Measurements from ENCODE around the gene MTOR. TPM values are rescaled to one million over a fixed set of nuclear protein-coding genes. Genes with fewer than 3 reads are reported as not detected.

Gene MTOR
- total RNA-seq, 1 donor from 2014 or later = 66.3 TPM

DNA sequence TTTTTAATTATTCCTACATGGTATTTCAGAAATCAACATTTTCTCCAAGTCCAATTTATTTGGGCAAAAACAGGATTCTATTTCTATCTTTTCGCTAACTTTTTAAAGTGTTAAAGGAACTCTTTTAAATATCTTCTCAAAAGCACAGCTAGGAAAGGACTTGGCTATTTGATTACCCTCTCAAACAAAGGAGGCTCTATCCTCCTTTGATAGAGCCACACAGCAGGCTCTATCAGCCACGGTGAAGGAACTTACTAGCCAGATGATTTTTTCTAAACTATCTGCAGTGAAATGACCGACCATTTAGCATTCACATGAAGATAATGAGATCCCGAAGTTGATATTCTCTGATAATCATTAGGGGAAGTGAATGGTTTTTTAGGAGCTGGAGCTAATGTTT is 64.1 kb downstream of the MTOR start:
- Mint-ChIP-seq H3K27ac (no peak overlapping the region), H3K27me3 (no peaks in the 10 kb centered on the region), H3K36me3 (ENCODE audit: insufficient read depth) (peaks cover 26% of the 10 kb centered on the region), H3K4me3 (ENCODE audit: low read depth) (no peak overlapping the region), H3K9me3 (ENCODE audit: low read depth) (no peaks in the 10 kb centered on the region), H3K4me1 (ENCODE audit: low read depth) (peaks cover 12% of the 10 kb centered on the region)
- TF ChIP-seq, protein P1, sequence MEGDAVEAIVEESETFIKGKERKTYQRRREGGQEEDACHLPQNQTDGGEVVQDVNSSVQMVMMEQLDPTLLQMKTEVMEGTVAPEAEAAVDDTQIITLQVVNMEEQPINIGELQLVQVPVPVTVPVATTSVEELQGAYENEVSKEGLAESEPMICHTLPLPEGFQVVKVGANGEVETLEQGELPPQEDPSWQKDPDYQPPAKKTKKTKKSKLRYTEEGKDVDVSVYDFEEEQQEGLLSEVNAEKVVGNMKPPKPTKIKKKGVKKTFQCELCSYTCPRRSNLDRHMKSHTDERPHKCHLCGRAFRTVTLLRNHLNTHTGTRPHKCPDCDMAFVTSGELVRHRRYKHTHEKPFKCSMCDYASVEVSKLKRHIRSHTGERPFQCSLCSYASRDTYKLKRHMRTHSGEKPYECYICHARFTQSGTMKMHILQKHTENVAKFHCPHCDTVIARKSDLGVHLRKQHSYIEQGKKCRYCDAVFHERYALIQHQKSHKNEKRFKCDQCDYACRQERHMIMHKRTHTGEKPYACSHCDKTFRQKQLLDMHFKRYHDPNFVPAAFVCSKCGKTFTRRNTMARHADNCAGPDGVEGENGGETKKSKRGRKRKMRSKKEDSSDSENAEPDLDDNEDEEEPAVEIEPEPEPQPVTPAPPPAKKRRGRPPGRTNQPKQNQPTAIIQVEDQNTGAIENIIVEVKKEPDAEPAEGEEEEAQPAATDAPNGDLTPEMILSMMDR (IDR thresholded peaks at IDR 0.05; ENCODE audit: unreplicated experiment) = no peak
- DNase-seq (ENCODE audit: low spot score, unreplicated experiment) = no peak

DNA sequence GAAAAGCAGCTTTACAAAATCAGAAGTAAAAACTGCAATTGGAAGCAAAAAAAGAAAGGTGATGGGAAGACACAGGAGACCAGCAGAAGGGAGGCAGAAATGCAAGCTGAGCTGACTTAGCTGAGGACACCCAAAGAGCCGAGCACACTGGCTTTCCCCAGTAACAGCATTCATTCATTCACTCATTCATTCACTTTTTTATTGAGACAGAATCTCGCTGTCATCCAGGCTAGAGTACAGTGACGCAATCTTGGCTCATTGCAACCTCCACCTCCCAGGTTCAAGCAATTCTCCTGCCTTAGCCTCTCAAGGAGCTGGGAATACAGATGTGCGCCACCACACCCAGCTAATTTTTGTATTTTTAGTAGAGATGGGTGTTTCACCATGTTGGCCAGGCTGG is 65.0 kb downstream of the MTOR start:
- TF ChIP-seq, protein P1 (IDR thresholded peaks at IDR 0.05; ENCODE audit: unreplicated experiment) = no peak
- Mint-ChIP-seq H3K27ac (peak overlapping the region; percentile 41), H3K4me3 (ENCODE audit: low read depth) (no peak overlapping the region), H3K27me3 (no peaks in the 10 kb centered on the region), H3K4me1 (ENCODE audit: low read depth) (peaks cover 12% of the 10 kb centered on the region), H3K36me3 (ENCODE audit: insufficient read depth) (peaks cover 26% of the 10 kb centered on the region), H3K9me3 (ENCODE audit: low read depth) (no peaks in the 10 kb centered on the region)
- DNase-seq (ENCODE audit: low spot score, unreplicated experiment) = no peak

DNA sequence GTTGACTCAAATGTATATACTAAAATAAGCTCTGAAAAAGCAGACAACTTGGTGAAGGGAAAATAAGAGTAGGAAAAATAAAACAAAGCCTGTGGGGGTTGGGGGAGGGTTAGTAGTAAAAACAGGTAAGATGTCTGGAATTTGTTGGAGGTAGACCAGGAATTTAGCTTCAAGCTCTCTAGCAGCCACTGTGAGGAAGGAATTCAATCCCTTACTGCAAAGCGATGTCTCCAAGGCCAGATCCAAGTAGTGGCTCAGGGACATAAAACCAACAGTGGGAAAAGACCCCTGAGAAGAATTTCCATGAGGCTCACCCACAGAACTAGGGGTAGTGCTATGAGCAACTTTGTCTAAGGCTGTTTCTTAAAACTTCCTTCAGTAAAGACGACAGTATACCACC is 65.4 kb downstream of the MTOR start:
- Mint-ChIP-seq H3K36me3 (ENCODE audit: insufficient read depth) (peaks cover 26% of the 10 kb centered on the region), H3K27me3 (no peaks in the 10 kb centered on the region), H3K4me1 (ENCODE audit: low read depth) (peaks cover 12% of the 10 kb centered on the region), H3K4me3 (ENCODE audit: low read depth) (no peak overlapping the region), H3K27ac (peak overlapping the region; percentile 41), H3K9me3 (ENCODE audit: low read depth) (no peaks in the 10 kb centered on the region)
- DNase-seq (ENCODE audit: low spot score, unreplicated experiment) = no peak
- TF ChIP-seq, protein P1 (IDR thresholded peaks at IDR 0.05; ENCODE audit: unreplicated experiment) = no peak

DNA sequence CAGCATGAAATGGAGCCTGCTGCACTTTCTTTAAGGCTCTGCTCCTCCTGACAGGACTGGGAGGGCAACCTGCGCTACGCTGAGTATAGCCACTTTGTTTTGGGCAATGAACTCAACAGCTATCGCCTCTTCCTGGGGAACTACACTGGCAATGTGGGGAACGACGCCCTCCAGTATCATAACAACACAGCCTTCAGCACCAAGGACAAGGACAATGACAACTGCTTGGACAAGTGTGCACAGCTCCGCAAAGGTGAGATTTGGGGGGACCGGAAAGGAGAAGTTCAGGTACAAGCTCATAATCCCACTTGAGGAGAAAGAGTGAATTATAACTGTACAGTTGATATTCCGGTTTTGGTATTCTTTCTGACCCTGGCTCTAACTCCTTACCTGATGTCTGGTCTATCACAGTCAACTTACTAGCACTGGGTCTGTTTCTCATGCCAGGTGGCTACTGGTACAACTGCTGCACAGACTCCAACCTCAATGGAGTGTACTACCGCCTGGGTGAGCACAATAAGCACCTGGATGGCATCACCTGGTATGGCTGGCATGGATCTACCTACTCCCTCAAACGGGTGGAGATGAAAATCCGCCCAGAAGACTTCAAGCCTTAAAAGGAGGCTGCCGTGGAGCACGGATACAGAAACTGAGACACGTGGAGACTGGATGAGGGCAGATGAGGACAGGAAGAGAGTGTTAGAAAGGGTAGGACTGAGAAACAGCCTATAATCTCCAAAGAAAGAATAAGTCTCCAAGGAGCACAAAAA is 67.8 kb downstream of the MTOR start:
- H3K27me3 Mint-ChIP-seq = no peaks in the 10 kb centered on the region
- TF ChIP-seq, protein P1 (IDR thresholded peaks at IDR 0.05; ENCODE audit: unreplicated experiment) = no peak
- peaks cover 23% of the 10 kb centered on the region for H3K36me3 Mint-ChIP-seq (ENCODE audit: insufficient read depth)
- no peak overlapping the region for H3K4me3 Mint-ChIP-seq (ENCODE audit: low read depth)
- no peak overlapping the region for H3K27ac Mint-ChIP-seq
- no peak for DNase-seq (ENCODE audit: low spot score, unreplicated experiment)
- no peaks in the 10 kb centered on the region for H3K9me3 Mint-ChIP-seq (ENCODE audit: low read depth)
- peaks cover 12% of the 10 kb centered on the region for H3K4me1 Mint-ChIP-seq (ENCODE audit: low read depth)

DNA sequence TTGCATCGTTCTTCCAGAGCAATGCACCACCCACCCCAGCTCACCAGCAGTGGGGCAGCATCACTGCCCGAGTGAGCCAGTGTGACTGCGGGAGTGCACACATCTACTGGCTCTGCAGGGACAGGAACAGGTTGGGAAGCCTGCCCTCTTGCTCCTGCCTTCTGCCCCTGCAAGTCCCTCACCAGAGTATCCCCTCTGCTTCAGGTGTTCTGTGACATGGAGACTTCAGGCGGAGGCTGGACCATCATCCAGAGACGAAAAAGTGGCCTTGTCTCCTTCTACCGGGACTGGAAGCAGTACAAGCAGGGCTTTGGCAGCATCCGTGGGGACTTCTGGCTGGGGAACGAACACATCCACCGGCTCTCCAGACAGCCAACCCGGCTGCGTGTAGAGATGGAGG is 69.0 kb downstream of the MTOR start:
- Mint-ChIP-seq H3K36me3 (ENCODE audit: insufficient read depth) (peaks cover 17% of the 10 kb centered on the region), H3K27ac (no peak overlapping the region), H3K27me3 (no peaks in the 10 kb centered on the region), H3K4me3 (ENCODE audit: low read depth) (no peak overlapping the region), H3K4me1 (ENCODE audit: low read depth) (peaks cover 8% of the 10 kb centered on the region), H3K9me3 (ENCODE audit: low read depth) (no peaks in the 10 kb centered on the region)
- DNase-seq (ENCODE audit: low spot score, unreplicated experiment) = no peak
- TF ChIP-seq, protein P1 (IDR thresholded peaks at IDR 0.05; ENCODE audit: unreplicated experiment) = no peak

Data from progenitor cell of endocrine pancreas (in vitro differentiated cells).